ENCODE measurements around the gene PXK.
"Not testable (repeated sequence)": the region's sequence is repeated elsewhere in the genome, so short reads cannot be mapped to it uniquely, and the experiment has no call there.

GRCh38 chr3:58437276-58437675 is 104.6 kb downstream of the PXK start:
- TF ChIP-seq CTCF (optimal IDR thresholded peaks at IDR 0.05 in 1 of 3, IDR thresholded peaks at IDR 0.05 in 1 of 3, conservative IDR thresholded peaks at IDR 0.05 in 1 of 3; ENCODE audit: extremely low read depth in 1 of 3, insufficient read depth in 2 of 3, low read length in 3 of 3); EZH2 (IDR thresholded peaks at IDR 0.05; ENCODE audit: low read length): not testable (repeated sequence)

Measured in keratinocyte (primary cell).